Fibroblast of gingiva (primary cell): ENCODE data around the gene GNB5.
"Not testable (repeated sequence)": the region's sequence is repeated elsewhere in the genome, so short reads cannot be mapped to it uniquely, and the experiment has no call there.

Experiments
- DNase-seq: peaks from one replicate; pipeline ENCODE4 v3.0.0-alpha.2; 2011; ENCODE audit warnings: low read depth

GNB5 gene

GRCh38 chr15:52165494-52166131 is 25.6 kb downstream of the GNB5 start:
- DNase-seq: not testable (repeated sequence)

DNA sequence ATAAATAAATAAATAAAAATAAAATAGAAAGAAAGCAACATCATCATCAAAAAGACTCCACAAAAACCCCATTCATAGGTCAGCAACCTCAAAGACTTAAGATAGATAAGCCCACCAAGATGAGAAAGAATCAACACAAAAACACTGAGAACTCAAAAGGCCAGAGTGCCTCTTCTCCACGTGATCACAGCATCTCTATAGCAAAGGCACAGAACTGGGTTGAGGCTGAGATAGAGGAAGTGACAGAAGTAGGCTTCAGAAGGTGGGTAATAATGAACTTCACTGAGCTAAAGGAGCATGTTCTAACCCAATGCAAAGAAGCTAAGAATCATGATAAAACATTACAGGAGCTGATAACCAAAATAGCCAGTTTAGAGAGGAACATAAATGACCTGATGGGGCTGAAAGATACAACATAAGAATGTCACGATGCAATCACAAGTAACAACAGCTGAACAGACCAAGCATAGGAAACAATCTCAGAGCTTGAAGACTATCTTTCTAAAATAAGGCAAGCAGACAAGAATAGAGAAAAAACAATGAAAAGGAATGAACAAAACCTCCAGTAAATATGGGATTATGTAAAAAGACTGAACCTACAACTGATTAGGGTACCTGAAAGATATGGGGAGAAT is 26.4 kb downstream of the GNB5 start:
- no peak for DNase-seq

DNA sequence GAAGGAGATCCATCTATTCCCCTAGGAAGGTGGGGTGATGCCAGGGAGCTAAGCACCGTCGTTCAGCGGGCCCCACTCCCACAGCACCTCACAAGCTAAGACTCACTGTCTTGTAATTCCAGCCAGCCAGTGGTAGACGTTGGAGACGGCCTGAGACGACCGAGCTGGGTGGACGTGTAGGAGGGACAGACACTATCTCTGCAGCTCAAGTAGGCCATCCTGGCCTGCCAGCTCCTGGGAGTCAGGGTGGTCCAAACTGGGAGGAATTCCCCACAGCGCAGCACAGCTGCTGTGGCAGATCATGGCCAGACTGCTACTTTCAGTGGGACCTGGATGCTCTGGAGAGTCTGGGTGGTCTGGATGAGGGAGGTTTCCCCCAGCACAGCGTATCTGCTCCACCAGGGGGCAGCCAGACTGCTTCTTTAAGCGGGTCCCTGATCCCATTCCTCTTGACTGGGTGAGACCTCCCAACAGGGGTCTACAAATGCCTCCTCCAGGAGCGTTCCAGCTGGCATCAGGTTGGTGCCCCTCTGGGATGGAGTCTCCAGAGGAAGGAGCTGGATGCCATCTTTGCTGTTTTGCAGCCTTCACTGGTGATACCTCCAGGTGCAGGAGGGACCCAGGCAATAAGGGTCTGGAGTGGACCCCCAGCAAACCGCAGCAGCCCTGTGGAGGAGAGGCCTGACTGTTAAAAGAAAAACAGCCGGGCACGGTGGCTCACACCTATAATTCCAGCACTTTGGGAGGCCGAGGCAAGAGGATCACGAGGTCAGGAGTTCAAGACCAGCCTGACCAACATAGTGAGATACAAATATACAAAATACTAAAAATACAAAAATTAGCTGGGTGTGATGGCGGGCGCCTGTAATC is 27.6 kb downstream of the GNB5 start:
- DNase-seq: no peak

DNA sequence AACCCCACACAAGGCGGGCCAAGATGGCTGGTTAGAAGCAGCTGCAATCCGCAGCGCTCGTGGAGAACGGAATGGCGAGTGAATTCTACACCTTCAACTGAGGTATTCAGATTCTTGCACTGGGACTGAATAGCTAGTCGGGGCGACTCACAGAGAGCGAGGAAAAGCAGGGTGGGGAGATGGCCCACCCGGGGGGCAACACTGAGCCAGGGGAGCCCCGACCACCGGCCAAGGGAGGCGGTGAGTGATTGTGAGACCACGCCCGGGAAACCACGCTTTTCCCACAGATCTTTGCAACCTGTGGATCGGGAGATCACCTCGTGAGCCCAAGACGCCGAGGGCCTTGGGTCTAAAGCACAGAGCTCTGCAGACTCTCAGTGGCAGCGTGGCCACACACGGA is 28.3 kb downstream of the GNB5 start:
- DNase-seq: no peak

DNA sequence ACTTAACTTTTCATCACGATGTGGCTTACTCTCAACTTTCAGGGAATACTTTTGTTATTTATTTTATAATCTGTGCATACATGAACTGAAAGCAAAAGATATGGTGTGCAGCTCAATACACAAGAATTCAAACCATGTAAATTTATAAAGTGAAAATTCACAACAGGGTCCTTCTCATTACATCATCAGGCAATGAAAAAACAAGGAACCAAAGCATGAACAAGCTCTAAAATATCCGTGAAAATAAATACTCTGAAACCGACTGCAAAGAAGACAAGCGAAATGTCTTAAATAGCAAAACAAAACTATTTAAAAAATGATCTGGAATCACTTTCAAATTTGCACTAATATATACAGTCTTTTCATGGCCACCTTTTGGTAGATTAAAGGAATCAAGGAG is 28.9 kb downstream of the GNB5 start:
- DNase-seq: no peak

DNA sequence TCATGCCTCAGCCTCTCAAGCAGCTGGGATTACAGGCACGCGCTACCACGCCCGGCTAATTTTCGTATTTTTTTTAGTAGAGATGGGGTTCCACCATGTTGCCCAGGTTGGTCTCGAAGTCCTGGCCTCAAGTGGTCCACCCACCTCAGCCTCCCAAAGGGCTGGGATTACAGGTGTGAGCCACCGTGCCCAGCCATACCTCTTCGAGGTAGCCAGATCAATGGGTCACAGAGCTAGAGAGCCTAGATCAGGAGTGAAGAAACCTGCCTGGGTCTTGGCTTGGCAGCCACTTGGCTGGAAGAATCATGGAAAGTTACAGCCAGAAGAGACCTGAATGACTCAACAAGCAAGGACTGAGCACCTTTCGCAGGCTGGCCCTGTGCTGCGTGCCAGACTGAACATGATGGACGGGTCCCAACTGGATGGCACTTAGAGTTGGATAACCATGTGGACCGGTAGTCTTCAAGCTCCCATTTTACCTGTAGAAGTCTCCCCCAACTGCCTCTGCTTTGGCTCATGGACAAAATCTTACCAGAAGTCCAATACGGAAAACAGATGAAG is 29.7 kb downstream of the GNB5 start:
- no peak for DNase-seq

GRCh38 chr15:52159645-52160044 is 31.5 kb downstream of the GNB5 start:
- no peak for DNase-seq

DNA sequence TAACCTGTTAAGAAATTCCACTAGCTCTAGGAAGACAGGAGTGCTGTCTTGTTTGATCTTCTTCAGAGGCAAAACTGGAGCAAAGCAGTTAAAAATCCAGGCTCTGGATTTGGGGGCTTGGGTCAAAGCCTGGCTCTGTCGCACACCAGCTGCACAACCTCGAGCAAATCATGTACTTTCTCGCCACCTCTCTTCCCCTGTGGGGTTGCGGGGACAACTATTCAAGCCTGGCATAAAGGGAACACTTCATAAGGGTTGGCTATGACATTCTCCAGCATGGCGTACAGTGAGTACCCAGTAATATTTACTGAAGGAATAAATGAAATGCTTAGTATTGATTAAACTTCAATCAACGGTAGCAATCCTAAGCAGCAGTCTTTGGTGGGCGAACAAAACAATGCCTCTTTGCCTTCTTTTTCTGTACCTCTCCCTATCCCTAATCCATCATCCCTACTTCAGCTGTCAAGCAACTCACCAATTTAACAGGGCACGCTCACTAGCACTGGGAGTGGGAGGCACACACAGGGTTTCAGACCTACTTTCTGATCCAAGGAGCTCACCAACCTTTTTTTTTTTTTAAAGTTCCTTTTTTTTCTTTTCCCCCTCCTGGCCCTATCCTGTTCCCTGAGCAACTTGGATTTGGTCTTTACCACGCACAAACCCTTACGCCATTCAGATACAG is 33.0 kb downstream of the GNB5 start:
- no peak for DNase-seq

- no peak for DNase-seq
Observed at GRCh38 chr15:52155878-52156277, 35.3 kb downstream of the GNB5 start.

GRCh38 chr15:52154896-52155865 is 36.0 kb downstream of the GNB5 start:
- no peak for DNase-seq

GRCh38 chr15:52153900-52154895 is 37.0 kb downstream of the GNB5 start:
- DNase-seq: no peak

DNA sequence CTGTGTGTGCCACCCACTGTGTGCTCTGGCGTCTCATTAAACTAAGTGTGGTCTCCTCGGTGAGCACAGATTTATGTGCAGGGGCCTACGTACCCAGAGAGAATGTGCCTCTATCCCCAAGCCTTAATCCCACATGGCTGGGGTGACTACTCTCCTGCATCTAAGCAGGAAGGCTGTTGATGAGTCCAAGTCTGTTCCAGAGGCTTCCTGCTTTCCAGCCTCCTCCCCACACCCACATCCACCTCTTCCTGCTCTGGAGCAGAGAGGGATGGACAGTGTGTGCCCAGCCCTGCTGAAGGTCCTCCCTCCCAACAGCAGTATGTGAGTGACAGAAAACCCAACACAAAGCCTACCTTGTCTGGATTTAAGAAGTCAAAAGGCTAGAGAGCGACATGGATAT is 39.8 kb downstream of the GNB5 start:
- no peak for DNase-seq

DNA sequence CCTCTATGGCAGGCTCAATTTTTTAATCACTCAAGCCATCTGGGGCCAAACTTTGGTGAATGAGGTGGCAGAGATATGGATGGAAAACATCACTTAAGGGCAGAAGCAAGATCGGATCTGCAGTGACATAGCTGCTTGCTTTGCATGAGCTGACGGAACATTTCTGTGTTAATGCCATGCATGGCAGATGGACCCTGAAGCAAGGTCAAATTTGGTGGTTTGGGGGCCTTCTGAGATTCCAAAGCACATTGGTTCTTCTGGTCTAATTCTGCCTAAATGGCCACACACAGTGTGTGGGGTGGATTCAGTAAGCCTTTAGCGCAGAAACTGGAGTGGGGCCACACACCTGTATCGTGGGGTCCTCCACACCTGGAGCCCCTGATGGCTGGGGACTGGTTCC is 40.3 kb downstream of the GNB5 start:
- no peak for DNase-seq

DNA sequence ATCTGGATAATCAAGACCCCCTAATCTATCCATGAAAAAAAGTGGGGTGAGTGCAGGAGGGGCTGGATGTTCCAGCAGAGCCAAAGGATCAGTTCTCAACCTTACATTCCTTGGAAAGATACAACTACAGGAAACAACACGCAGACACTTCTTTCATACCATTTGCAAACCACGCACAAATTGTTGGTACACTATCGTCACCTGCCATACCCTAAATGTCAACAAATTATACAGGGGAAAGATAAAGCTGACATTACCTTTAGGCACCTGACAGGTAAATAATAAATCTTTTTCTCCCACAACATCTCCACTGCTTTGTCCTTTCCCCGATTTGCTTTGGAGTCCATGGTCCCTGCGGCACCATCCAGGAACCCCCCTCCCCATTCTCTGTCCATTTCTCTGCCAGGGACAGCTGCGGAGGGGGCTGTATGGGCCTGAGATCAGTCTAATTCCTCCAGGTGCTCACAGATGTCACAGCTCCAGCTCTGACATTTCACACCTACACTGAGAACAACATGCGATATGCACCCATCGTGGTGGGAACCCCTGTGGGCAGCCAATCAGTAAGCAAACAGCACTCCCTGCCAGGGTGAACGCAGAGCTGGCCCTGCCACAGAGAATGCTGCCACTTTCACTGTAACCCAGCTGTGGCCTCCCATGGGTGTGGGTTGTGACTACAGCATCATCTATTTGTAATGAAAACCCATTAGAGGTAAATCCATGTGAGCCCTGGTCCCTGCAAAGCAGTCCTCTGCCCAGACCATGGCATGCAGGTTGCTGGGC is 41.0 kb downstream of the GNB5 start:
- DNase-seq: no peak

DNA sequence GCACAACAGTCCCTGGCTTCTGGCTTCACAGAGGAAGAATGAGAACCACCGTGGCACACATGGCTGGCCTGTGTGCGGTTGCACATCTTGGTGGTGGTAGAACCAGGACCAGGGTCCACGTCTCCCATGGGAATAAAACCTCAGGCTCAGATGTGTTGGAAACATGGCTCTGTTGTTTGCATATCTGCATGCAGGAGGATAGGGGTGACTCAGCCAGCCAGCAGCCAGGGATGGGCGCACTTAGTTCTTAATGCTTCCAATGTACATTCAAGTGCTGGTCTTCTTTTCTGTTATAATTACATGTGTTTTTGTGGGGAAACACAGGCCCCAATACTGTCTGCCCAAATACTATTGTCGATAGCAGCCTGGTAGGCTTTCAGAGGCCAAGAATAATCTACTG is 42.8 kb downstream of the GNB5 start:
- DNase-seq: no peak

- no peak for DNase-seq
Observed at GRCh38 chr15:52146776-52147175, 44.4 kb downstream of the GNB5 start.

GRCh38 chr15:52146261-52146660 is 44.9 kb downstream of the GNB5 start:
- no peak for DNase-seq

- DNase-seq: no peak
Observed at GRCh38 chr15:52144656-52145178, 46.5 kb downstream of the GNB5 start.

DNA sequence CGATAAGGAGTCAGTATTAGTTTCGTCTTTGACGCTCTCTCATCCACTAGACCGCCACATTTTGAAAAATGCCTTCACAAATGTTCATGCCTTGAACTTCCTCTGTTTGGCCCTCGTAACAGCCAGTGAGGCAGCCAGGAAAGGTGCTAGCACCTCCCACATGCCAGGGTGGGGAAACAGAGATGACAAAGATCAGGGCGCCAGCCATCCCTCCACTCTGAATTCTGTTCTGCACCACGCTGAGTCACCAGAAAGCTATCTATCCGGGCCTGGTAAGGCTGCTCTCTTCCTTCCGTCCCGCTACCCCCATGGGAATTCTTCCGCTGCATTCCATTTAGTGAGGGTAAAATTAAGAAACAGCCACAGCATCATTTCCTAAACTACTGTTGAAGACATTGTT is 47.3 kb downstream of the GNB5 start:
- DNase-seq: peak; percentile 89
